ENCODE measurements around the gene MSH2.
"Not testable (repeated sequence)": the region's sequence is repeated elsewhere in the genome, so short reads cannot be mapped to it uniquely, and the experiment has no call there.

Gene MSH2

GRCh38 chr2:47407976-47408375 lies 5.0 kb downstream of the MSH2 start:
- not testable (repeated sequence) for DNase-seq

DNA sequence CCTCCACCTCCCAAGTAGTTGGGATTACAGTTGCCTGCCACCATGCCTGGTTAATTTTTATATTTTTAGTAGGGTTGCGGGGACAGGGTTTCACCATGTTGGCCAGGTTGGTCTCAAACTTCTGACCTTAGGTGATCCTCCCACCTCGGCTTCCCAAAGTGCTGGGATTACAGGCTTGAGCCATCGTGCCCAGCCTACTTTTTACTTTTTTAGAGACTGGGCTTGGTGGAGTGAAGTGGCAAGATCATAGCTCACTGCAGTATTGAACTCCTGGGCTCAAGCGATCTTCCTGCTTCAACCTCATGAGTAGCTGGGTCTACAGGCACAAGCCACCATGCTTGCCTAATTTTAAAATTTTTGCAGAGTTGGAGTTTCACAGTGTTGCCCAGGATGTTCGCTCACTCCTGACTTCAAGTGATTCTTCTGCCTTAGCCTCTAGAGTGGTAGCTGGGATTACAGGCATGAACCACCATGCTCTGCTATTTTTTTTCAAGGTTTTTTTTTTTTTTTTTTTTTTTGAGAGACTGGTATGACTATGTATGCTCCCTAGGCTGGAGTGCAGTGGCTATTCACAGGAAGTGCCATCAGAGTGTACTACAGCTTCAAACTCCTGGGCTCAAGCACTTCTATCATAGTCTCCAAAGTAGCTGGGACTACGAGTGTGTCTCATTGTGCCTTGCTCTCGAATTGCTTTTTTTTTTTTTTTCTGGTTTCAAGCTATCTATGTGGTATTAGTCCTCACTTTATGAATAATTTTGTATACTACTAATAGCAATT lies 11.9 kb downstream of the MSH2 start:
- DNase-seq, result no peak

- DNase-seq, result no peak
These were observed 17.3 kb downstream of the MSH2 start for GRCh38 chr2:47420214-47420613.

- DNase-seq, result not testable (repeated sequence)
These were observed 17.7 kb downstream of the MSH2 start for GRCh38 chr2:47420683-47421082.

DNA sequence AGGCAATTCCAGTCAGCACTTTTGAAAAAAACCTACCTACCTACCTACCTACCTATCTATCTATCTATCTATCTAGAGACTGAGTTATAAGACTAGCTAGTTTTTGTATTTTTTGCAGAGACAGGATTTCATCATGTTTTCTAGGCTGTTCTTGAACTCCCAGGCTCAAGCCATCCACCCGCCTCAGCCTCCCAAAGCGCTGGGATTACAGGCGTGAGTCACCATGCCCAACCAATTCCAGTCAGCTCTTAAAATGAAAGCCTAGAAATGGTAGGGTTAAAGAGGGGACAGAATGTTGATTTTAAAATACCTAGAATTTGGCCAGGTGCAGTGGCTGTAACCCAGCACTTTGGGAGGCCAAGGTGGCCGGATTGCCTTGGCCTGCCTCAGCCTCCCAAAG lies 19.1 kb downstream of the MSH2 start:
- DNase-seq, result peak; percentile 21

DNA sequence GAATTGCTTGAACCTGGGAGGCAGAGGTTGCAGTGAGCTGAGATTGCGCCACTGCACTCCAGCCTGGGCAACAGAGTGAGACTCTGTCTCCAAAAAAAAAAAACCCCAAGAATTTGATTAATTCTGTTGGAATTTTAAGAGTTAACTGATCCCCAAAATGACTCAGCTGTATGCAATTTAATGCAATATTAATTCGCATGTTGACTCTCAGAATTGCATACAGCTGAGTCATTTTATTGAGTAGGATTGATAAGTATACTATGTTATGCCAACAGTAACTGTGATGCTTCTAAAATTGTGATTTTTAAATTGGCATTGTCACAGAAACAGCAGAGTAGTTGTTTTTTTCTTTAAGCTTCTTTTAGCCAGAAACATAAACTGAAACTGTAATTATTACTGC lies 19.6 kb downstream of the MSH2 start:
- DNase-seq, result peak; percentile 82

GRCh38 chr2:47426786-47427185 lies 23.8 kb downstream of the MSH2 start:
- DNase-seq, result no peak

DNA sequence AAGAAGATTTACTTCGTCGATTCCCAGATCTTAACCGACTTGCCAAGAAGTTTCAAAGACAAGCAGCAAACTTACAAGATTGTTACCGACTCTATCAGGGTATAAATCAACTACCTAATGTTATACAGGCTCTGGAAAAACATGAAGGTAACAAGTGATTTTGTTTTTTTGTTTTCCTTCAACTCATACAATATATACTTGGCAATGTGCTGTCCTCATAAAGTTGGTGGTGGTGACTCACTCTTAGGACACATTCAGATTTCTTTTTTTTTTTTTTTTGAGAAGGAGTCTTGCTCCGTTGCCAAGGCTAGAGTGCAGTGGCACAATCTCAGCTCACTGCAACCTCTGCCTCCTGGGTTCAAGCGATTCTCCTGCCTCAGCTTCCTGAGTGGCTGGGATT lies 26.8 kb downstream of the MSH2 start:
- peak; percentile 17 for DNase-seq

GRCh38 chr2:47433006-47433405 lies 30.1 kb downstream of the MSH2 start:
- DNase-seq, result not testable (repeated sequence)

- DNase-seq, result not testable (repeated sequence)
These were observed 30.5 kb downstream of the MSH2 start for GRCh38 chr2:47433445-47433844.

DNA sequence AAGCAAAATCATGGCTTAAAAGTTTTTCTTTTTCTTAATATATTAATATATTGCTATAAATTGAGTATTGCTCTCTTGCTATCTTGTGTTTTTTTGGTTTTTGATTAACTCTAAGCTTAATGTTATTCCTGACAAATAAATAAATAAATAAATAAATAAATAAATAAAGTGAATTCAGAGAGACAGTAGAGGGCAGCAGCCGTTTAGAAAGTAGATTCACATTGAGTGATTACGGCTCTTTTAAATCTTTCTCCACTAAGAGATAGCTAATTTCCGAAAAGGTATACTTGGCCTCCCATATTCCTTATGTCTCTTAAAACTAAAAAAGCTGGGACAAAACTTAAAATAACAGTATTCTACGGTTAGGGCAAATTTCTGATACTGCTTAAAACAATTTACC lies 34.3 kb downstream of the MSH2 start:
- DNase-seq, result peak; percentile 49

DNA sequence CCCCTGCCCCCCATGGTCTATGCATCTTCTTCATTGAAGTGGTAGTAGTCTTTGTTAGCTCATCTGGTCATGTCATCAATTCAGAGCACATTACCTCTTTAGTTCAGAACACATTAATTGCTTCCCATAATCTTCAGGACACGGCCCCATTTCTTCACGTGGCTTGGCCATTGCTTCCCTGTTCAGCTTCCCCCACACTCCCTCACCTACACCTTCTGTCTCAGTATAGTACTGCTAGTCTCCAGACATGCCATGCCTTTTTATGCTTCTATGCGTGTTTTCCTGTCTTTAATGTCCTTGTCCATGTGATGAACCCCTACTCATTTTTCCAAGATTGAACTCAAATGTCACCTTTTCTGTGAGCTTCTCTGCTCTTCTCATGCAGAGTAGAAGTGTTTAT lies 35.1 kb downstream of the MSH2 start:
- DNase-seq, result no peak

DNA sequence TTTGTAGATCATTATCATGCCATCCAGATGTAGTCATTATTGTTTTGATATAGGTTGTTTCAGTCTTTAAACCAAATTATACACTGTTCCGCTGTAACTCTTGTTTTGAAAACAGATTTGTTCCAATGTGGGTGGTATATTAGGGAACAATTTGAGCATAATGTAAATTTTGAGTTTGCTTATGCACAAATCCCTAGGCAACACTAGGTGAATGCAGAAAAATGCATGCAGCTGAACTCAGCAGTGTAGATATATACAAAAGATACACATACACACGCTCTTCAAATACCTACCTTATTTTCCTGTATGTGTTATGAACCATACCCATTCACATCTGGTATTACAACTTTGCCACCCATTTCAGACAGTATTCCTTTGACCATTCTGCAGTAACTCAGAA lies 35.8 kb downstream of the MSH2 start:
- DNase-seq, result no peak

- no peak for DNase-seq
These were observed 48.8 kb downstream of the MSH2 start for GRCh38 chr2:47451790-47452189.

DNA sequence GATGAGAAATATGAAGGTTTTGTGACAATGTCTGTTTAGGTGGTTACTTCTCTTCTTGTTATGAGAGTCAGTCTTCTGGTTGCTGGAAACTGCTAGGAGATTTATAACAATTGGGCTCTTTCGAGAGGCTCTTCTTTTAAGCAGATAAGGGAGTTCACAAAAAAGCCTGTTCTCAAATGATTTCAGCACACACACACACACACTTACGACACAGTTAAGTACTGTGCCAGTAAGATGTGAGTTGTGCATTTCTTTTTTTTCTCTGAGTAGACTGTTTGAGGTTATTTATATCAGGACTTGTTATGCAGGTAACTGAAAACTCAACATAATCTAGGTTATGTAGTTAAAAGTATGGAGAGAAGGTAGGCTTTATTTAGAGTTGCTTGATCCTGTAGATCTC lies 49.8 kb downstream of the MSH2 start:
- no peak for DNase-seq

GRCh38 chr2:47454818-47455217 lies 51.9 kb downstream of the MSH2 start:
- not testable (repeated sequence) for DNase-seq

GRCh38 chr2:47455411-47455810 lies 52.5 kb downstream of the MSH2 start:
- DNase-seq, result no peak

GRCh38 chr2:47456851-47457250 lies 53.9 kb downstream of the MSH2 start:
- no peak for DNase-seq

GRCh38 chr2:47457268-47457667 lies 54.3 kb downstream of the MSH2 start:
- no peak for DNase-seq

GRCh38 chr2:47459021-47459420 lies 56.1 kb downstream of the MSH2 start:
- no peak for DNase-seq

GRCh38 chr2:47460766-47461165 lies 57.8 kb downstream of the MSH2 start:
- no peak for DNase-seq

DNA sequence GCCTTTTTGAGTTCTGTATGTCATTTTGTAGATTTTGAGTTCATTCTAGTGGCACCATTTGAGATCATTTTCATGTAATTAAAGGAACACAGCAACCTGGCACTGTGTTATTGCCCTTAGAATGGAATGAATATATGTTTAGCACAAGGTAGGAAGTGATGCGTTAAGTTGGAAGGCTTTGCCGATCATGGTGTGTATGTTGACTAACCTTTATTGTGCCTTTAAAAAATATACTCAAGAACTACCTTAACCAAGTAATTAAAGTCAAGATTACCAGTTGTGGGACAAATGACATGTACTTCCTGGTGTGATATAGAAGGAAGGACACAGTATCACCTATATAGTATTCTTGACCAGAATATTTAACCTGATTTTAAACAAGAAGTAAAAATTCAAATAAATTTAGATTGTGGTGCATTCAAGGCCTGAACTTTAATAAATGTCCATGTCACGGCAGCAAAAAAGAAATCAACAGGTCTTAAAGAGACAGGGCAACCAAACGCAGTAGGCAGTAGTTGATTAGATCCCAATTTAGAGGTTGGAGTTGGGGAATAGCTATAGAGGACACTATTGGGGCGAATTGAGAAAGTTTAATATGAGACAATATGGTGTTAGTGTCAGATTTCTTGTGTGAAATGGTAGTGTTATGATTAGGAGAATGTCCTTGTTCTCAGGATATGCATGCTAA lies 68.6 kb downstream of the MSH2 start:
- no peak for DNase-seq

DNA sequence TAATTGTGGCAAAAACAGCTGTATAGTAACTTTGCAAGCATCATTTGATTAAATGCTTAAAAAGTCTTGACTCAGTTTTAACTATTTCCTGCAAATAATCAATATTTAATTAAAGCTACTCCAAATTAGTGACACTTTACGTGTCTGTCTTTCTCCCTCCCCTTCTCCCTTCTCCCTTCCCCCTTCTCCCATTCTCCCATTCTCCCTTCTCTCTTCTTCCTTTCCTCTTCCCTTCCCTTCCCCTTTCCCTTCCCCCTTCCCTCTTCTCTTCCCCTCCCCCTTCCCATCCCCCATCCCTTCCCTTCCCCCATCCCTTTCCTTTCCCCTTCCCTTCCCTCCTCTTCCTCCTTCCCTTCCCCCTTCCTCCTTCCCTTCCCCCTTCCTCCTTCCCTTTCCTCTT lies 76.9 kb downstream of the MSH2 start:
- no peak for DNase-seq

GRCh38 chr2:47483191-47483590 lies 80.2 kb downstream of the MSH2 start:
- DNase-seq, result no peak
